ENCODE results near the gene GINS1. TPM values are rescaled to one million over a fixed set of nuclear protein-coding genes. Genes with fewer than 3 reads are reported as not detected.

The GINS1 gene
- total and polyA plus RNA-seq, 2 of the 8 experiments (the other 6 are each of a cell fraction or from before 2014, with no cell fraction given), result 44.7 to 68.4 TPM

DNA sequence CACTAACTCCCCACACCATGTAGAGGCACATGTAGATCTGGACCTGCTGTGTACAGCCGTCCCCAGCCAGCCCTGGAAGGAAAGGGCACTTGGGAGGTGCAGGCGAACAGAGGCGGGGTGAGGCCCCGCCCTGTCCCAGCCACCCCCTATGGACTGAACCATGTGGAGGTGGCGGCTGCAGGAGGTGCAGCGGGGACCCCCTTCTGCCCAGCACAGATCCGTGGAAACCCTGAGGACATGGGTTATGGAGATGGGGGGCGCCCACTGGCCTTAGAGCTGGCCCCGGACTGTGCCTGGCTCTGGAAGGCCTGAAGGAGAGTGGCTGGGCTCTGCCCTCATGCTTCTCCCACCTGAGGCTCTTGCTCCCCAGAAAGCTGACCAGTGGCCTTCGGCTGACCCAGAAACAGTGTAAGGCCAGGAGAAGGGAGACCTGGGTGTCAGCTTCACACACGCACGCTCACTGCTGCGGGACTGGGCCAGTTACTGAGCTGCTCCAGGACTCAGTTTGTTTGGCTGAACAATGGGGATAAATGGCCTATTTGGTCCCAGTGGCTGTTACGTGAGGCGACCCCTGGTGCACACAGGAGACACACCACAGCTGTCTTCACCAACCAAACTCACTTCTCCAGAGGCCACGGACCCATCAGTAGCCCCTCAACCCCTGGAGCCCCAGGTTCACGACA is 87.2 kb downstream of the GINS1 start:
- H3K4me1 ChIP-seq (replicated peaks in 1 of 4; ENCODE audit: control insufficient read depth in 3 of 4, insufficient read depth in 4 of 4, low read length in 3 of 4), result peaks cover 0 to 11% (median 8%) of the 10 kb centered on the region in 4 experiments; a peak in 6 of 7 replicates
- H3K27ac ChIP-seq (ENCODE audit: low read depth, low read length), result no peak overlapping the region
- TF ChIP-seq FOSL1 (IDR thresholded peaks at IDR 0.05; ENCODE audit: insufficient read depth, low read depth, low read length), result no peak
- TF ChIP-seq, protein P1, sequence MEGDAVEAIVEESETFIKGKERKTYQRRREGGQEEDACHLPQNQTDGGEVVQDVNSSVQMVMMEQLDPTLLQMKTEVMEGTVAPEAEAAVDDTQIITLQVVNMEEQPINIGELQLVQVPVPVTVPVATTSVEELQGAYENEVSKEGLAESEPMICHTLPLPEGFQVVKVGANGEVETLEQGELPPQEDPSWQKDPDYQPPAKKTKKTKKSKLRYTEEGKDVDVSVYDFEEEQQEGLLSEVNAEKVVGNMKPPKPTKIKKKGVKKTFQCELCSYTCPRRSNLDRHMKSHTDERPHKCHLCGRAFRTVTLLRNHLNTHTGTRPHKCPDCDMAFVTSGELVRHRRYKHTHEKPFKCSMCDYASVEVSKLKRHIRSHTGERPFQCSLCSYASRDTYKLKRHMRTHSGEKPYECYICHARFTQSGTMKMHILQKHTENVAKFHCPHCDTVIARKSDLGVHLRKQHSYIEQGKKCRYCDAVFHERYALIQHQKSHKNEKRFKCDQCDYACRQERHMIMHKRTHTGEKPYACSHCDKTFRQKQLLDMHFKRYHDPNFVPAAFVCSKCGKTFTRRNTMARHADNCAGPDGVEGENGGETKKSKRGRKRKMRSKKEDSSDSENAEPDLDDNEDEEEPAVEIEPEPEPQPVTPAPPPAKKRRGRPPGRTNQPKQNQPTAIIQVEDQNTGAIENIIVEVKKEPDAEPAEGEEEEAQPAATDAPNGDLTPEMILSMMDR (IDR thresholded peaks at IDR 0.05; ENCODE audit: control extremely low read depth in 1 of 3, insufficient read depth in 1 of 3, low read depth in 1 of 3, low read length in 3 of 3), result no peak
- H2AK5ac ChIP-seq (ENCODE audit: low read depth, low read length), result no peak overlapping the region
- no peak overlapping the region for H3K4ac ChIP-seq (replicated peaks; ENCODE audit: insufficient read length, low read depth, low read length)
- WGBS, 2 experiments (ENCODE audit: extremely low coverage in 1 of 2, insufficient coverage in 1 of 2, insufficient read length in 1 of 2, insufficient replicate concordance in 2 of 2, low coverage in 1 of 2, low lambda C conversion rate in 2 of 2, missing lambda C conversion rate in 1 of 2), result 90% methylated on average over 17 of the region's 17 CpGs; no CpG with 5 or more reads in 1 of the 2 experiments
- no peak overlapping the region for H4K5ac ChIP-seq (ENCODE audit: insufficient read length, low read depth, low read length)
- H2BK5ac ChIP-seq (ENCODE audit: low read depth, low read length), result no peak overlapping the region; the same call in 1 of the 2 replicates
- H3K9ac ChIP-seq (replicated peaks in 1 of 4; ENCODE audit: extremely low read depth in 1 of 4, low read depth in 3 of 4, low read length in 3 of 4), result no peak overlapping the region
- H3K4me3 ChIP-seq (ENCODE audit: extremely low read depth in 1 of 4, insufficient read depth in 2 of 4, low read depth in 3 of 4, low read length in 4 of 4), result no peak overlapping the region
- no peak for DNase-seq (ENCODE audit: low read depth in 1 of 2, low spot score in 2 of 2)
- no peaks in the 10 kb centered on the region for H3K79me2 ChIP-seq (ENCODE audit: control insufficient read depth in 1 of 2, insufficient read depth in 2 of 2, low read length in 2 of 2)
- H3K23ac ChIP-seq (ENCODE audit: insufficient read length), result no peak overlapping the region
- no peaks in the 10 kb centered on the region; a peak in 1 of 8 replicates for H3K36me3 ChIP-seq (ENCODE audit: control insufficient read depth in 2 of 4, insufficient read depth in 4 of 4, low read length in 3 of 4)
- no peaks in the 10 kb centered on the region for H3K23me2 ChIP-seq (ENCODE audit: low read depth, low read length)
- H2AFZ ChIP-seq (ENCODE audit: low read length), result no peak overlapping the region
- no peak overlapping the region for H4K8ac ChIP-seq (ENCODE audit: extremely low read depth, insufficient read depth, low read length)
- no peak overlapping the region for H2BK120ac ChIP-seq (replicated peaks; ENCODE audit: low read depth, low read length)
- no peak overlapping the region for H2BK12ac ChIP-seq (ENCODE audit: low read depth, low read length)
- no peak overlapping the region for H3K14ac ChIP-seq (ENCODE audit: insufficient read length)
- no peak overlapping the region for H3K56ac ChIP-seq (replicated peaks; ENCODE audit: insufficient read length, low read depth, low read length)
- FAIRE-seq, result no peak
- H3K79me1 ChIP-seq (ENCODE audit: low read depth, low read length), result no peaks in the 10 kb centered on the region
- no peak overlapping the region for H3K4me2 ChIP-seq (ENCODE audit: insufficient read depth in 1 of 2, low read depth in 2 of 2, low read length in 2 of 2)
- H3K18ac ChIP-seq (ENCODE audit: extremely low read depth, low read length), result no peak overlapping the region
- no peaks in the 10 kb centered on the region for H3K27me3 ChIP-seq (replicated peaks in 1 of 4; ENCODE audit: control insufficient read depth in 3 of 4, extremely low read depth in 1 of 4, insufficient read depth in 3 of 4, low read length in 3 of 4)
- ChIA-PET POLR2A (ENCODE audit: partially characterized antibody) (interaction anchor here (0.7 kb wide), 1 partner anchor 9 kb away, joined by 3 read pairs; no protein-coding TSS in a partner anchor), CTCF (ENCODE audit: partially characterized antibody) (interaction anchor here (1.4 to 2.1 kb wide), 2 partner anchors 24 to 45 kb away, joined by 9 to 10 read pairs; no protein-coding TSS in a partner anchor)
- no peak overlapping the region for H4K91ac ChIP-seq (replicated peaks; ENCODE audit: insufficient read length, low read length)
- H2BK20ac ChIP-seq (ENCODE audit: low read length), result 0 out of 2 replicates have a peak overlapping the region, but pooled peaks have one; percentile 61
- H3K9me3 ChIP-seq (ENCODE audit: insufficient read depth in 2 of 2, low read depth in 1 of 2, low read length in 1 of 2), result no peaks in the 10 kb centered on the region
- peaks cover 0 to 4% of the 10 kb centered on the region in 2 experiments for H4K20me1 ChIP-seq (replicated peaks in 1 of 2; ENCODE audit: control insufficient read depth in 1 of 2, insufficient read depth in 2 of 2, low read length in 2 of 2)
- no peak overlapping the region for H2BK15ac ChIP-seq (ENCODE audit: low read length)

All from H1 (cell line).